Liver (tissue), 9 donors: ENCODE results near the gene ALAS1. TPM values are rescaled to one million over a fixed set of nuclear protein-coding genes. Genes with fewer than 3 reads are reported as not detected.

Experiments
- DNase-seq: peaks from one replicate; pipeline ENCODE4 v3.0.0-alpha.2; 2017; ENCODE audit warnings: low spot score
- H3K27ac ChIP-seq, 2 donors: one replicate each; pipeline ENCODE4 v1.7.0; 2013; ENCODE audit warnings: inconsistent platforms in 2 of 2, low read length in 2 of 2, control low read depth in 1 of 2, low read depth in 1 of 2, mild to moderate bottlenecking in 1 of 2
- H3K27me3 ChIP-seq, 4 donors: one replicate each; pipeline versions ENCODE4 v1.6.1 to v1.7.0; 2013; ENCODE audit warnings: low read length in 3 of 4, inconsistent platforms in 1 of 4, mild to moderate bottlenecking in 1 of 4, moderate library complexity in 1 of 4; ENCODE audit not compliant: control insufficient read depth in 4 of 4, insufficient read depth in 4 of 4
- H3K36me3 ChIP-seq, 4 donors: one replicate each; pipeline versions ENCODE4 v1.6.1 to v1.7.0; 2013; ENCODE audit warnings: low read length in 3 of 4, mild to moderate bottlenecking in 3 of 4, low read depth in 1 of 4, moderate library complexity in 1 of 4; ENCODE audit not compliant: control insufficient read depth in 4 of 4, insufficient read depth in 3 of 4
- H3K4me1 ChIP-seq, 4 donors: one replicate each; pipeline versions ENCODE4 v1.6.1 to v1.7.0; 2013; ENCODE audit warnings: low read length in 3 of 4, mild to moderate bottlenecking in 3 of 4, moderate library complexity in 1 of 4; ENCODE audit not compliant: control insufficient read depth in 4 of 4, insufficient read depth in 4 of 4
- H3K4me3 ChIP-seq, 3 donors: one replicate each; pipeline versions ENCODE4 v1.6.1 to v1.7.0; 2013; ENCODE audit warnings: low read length in 3 of 3, control low read depth in 1 of 3, low read depth in 1 of 3, mild to moderate bottlenecking in 1 of 3
- H3K9ac ChIP-seq, 2 donors: one replicate each; pipeline ENCODE4 v1.7.0; 2013; ENCODE audit warnings: low read length in 2 of 2, mild to moderate bottlenecking in 2 of 2, moderate library complexity in 2 of 2, control low read depth in 1 of 2, low read depth in 1 of 2
- H3K9me3 ChIP-seq, 4 donors: one replicate each; pipeline versions ENCODE4 v1.6.1 to v1.7.0; 2013; ENCODE audit warnings: low read length in 3 of 4; ENCODE audit not compliant: control insufficient read depth in 4 of 4
- ATF3 ChIP-seq: IDR thresholded peaks from 2 replicates; pipeline ENCODE4 v1.6.1; 2016; ENCODE audit warnings: antibody characterized with exemption
- FOXA1 ChIP-seq: IDR thresholded peaks from 2 replicates; pipeline ENCODE4 v1.6.1; 2016; ENCODE audit warnings: antibody characterized with exemption
- FOXA2 ChIP-seq: IDR thresholded peaks from 2 replicates; pipeline ENCODE4 v1.6.1; 2016; ENCODE audit warnings: antibody characterized with exemption
- GABPA ChIP-seq, 2 donors: IDR thresholded peaks in 1 of 2; conservative IDR thresholded peaks in 1 of 2; 2 replicates each; pipeline ENCODE4 v1.6.1; 2016; ENCODE audit warnings: antibody characterized with exemption in 2 of 2, mild to moderate bottlenecking in 1 of 2, moderate library complexity in 1 of 2
- JUND ChIP-seq, 2 donors: IDR thresholded peaks; 2 replicates each; pipeline ENCODE4 v1.6.1; 2016; ENCODE audit warnings: antibody characterized with exemption in 2 of 2
- MAX ChIP-seq: IDR thresholded peaks from 2 replicates; pipeline ENCODE4 v1.6.1; 2016; ENCODE audit warnings: antibody characterized with exemption
- NR2F2 ChIP-seq: IDR thresholded peaks from 2 replicates; pipeline ENCODE4 v1.6.1; 2016; ENCODE audit warnings: antibody characterized with exemption
- REST ChIP-seq: IDR thresholded peaks from 2 replicates; pipeline ENCODE4 v1.6.1; 2016; ENCODE audit warnings: antibody characterized with exemption, mild to moderate bottlenecking
- RXRA ChIP-seq, 2 donors: IDR thresholded peaks; 2 replicates each; pipeline ENCODE4 v1.6.1; 2017 to 2018; ENCODE audit warnings: antibody characterized with exemption in 2 of 2, mild to moderate bottlenecking in 1 of 2
- SP1 ChIP-seq: IDR thresholded peaks from 2 replicates; pipeline ENCODE4 v1.6.1; 2018; ENCODE audit warnings: antibody characterized with exemption, mild to moderate bottlenecking
- TAF1 ChIP-seq: conservative IDR thresholded peaks from 2 replicates; pipeline ENCODE4 v1.6.1; 2016; ENCODE audit warnings: antibody characterized with exemption, mild to moderate bottlenecking
- YY1 ChIP-seq: IDR thresholded peaks from 2 replicates; pipeline ENCODE4 v1.6.1; 2016; ENCODE audit warnings: antibody characterized with exemption, mild to moderate bottlenecking
- ZBTB33 ChIP-seq: IDR thresholded peaks from 2 replicates; pipeline ENCODE4 v1.6.1; 2016; ENCODE audit warnings: antibody characterized with exemption
- WGBS: extraction: QIAGEN DNeasy Blood & Tissue Kit; methylation state at CpG from one replicate; pipeline ENCODE4 v1.1.7; 2013; 5-methylcytosine and 5-hydroxymethylcytosine counted together
- polyA plus RNA-seq, 2 donors: library from polyadenylated mRNA; stranded (reverse) in 1 of 2; unstranded in 1 of 2; fragments of 200-250 nt in 1 of 2; fragments of >200 nt in 1 of 2; fragmentation: Nextera tagmentation in 1 of 2; extraction: Ambion mirVana in 1 of 2; gene quantifications; one replicate each; pipeline versions ENCODE4 v1.2.1 to v1.2.3, GENCODE V29; 2013 to 2015
- total RNA-seq, 2 donors: library from RNA; depleted of rRNA; stranded (reverse); fragments of >200 nt; gene quantifications; one replicate each; pipeline ENCODE4 v1.2.3, GENCODE V29; 2014
- TF ChIP-seq, protein P1 (sequence below): fragments of 150-350 bp; IDR thresholded peaks from 2 replicates; pipeline ENCODE4 v1.5.1; 2017; ENCODE audit warnings: improper control_type of control experiment, low read depth, low read length; ENCODE audit not compliant: missing input control
- donor health status: healthy.
- donor health status: healthy.
- donor health status: healthy.
- donor health status: healthy.
- donor health status: healthy.

Gene ALAS1
- total and polyA plus RNA-seq, 4 donors: 32.3 to 421 (median 137) TPM

- Histone ChIP-seq H3K27ac (no peak within 1 kb of the TSS), H3K9me3 (no peaks in the 10 kb centered on the region), H3K27me3 (no peaks in the 10 kb centered on the region), H3K36me3 (peaks cover 4 to 29% (median 9%) of the 10 kb centered on the region in 4 donors), H3K9ac (no peak within 1 kb of the TSS), H3K4me3 (no peak within 1 kb of the TSS), H3K4me1 (peaks cover 0 to 2% (median 1%) of the 10 kb centered on the region in 4 donors)
- TF ChIP-seq YY1 (no peak), NR2F2 (no peak), FOXA1 (no peak), REST (no peak), GABPA (IDR thresholded peaks at IDR 0.05 in 1 of 2, conservative IDR thresholded peaks at IDR 0.05 in 1 of 2) (no peak), MAX (no peak), JUND (IDR thresholded peaks at IDR 0.05) (no peak), TAF1 (no peak), FOXA2 (no peak), RXRA (IDR thresholded peaks at IDR 0.05) (no peak), ATF3 (no peak)
- TF ChIP-seq, protein P1, sequence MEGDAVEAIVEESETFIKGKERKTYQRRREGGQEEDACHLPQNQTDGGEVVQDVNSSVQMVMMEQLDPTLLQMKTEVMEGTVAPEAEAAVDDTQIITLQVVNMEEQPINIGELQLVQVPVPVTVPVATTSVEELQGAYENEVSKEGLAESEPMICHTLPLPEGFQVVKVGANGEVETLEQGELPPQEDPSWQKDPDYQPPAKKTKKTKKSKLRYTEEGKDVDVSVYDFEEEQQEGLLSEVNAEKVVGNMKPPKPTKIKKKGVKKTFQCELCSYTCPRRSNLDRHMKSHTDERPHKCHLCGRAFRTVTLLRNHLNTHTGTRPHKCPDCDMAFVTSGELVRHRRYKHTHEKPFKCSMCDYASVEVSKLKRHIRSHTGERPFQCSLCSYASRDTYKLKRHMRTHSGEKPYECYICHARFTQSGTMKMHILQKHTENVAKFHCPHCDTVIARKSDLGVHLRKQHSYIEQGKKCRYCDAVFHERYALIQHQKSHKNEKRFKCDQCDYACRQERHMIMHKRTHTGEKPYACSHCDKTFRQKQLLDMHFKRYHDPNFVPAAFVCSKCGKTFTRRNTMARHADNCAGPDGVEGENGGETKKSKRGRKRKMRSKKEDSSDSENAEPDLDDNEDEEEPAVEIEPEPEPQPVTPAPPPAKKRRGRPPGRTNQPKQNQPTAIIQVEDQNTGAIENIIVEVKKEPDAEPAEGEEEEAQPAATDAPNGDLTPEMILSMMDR: no peak
- DNase-seq: no peak
- 80% methylated on average over 9 of the region's 9 CpGs for WGBS
Measured at GRCh38 chr3:52225452-52226228, 27.7 kb downstream of the ALAS1 start, which contains the start of gene TLR9. Gene TLR9, minus strand, starts transcription at chr3:52225645. Its CDS starts 116 bp downstream, at chr3:52225529.

GRCh38 chr3:52226229-52226817, 28.4 kb downstream of the ALAS1 start:
- no peaks in the 10 kb centered on the region for H3K9me3 ChIP-seq
- WGBS: 91% methylated on average over 5 of the region's 5 CpGs
- peaks cover 0 to under 1% (median 0%) of the 10 kb centered on the region in 4 donors for H3K4me1 ChIP-seq
- H3K27ac ChIP-seq: no peak overlapping the region
- H3K36me3 ChIP-seq: peaks cover 4 to 35% (median 12%) of the 10 kb centered on the region in 4 donors
- TF ChIP-seq FOXA2 (no peak), ZBTB33 (no peak), JUND (IDR thresholded peaks at IDR 0.05) (no peak), SP1 (no peak), YY1 (no peak), TAF1 (no peak), REST (no peak)
- TF ChIP-seq, protein P1: no peak
- no peak for DNase-seq
- no peak overlapping the region for H3K9ac ChIP-seq
- no peak overlapping the region for H3K4me3 ChIP-seq
- no peaks in the 10 kb centered on the region for H3K27me3 ChIP-seq
